Measurements from ENCODE around the gene TMEM69. TPM values are rescaled to one million over a fixed set of nuclear protein-coding genes. Genes with fewer than 3 reads are reported as not detected.

The TMEM69 gene, protein sequence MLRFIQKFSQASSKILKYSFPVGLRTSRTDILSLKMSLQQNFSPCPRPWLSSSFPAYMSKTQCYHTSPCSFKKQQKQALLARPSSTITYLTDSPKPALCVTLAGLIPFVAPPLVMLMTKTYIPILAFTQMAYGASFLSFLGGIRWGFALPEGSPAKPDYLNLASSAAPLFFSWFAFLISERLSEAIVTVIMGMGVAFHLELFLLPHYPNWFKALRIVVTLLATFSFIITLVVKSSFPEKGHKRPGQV
- 10 to 100 TPM in 1 of 2 donors, 1 to 10 TPM in 1; 8.0 to 12.1 TPM for total RNA-seq
- 10 to 100 TPM; 12.0 to 13.0 TPM for polyA plus RNA-seq

DNA sequence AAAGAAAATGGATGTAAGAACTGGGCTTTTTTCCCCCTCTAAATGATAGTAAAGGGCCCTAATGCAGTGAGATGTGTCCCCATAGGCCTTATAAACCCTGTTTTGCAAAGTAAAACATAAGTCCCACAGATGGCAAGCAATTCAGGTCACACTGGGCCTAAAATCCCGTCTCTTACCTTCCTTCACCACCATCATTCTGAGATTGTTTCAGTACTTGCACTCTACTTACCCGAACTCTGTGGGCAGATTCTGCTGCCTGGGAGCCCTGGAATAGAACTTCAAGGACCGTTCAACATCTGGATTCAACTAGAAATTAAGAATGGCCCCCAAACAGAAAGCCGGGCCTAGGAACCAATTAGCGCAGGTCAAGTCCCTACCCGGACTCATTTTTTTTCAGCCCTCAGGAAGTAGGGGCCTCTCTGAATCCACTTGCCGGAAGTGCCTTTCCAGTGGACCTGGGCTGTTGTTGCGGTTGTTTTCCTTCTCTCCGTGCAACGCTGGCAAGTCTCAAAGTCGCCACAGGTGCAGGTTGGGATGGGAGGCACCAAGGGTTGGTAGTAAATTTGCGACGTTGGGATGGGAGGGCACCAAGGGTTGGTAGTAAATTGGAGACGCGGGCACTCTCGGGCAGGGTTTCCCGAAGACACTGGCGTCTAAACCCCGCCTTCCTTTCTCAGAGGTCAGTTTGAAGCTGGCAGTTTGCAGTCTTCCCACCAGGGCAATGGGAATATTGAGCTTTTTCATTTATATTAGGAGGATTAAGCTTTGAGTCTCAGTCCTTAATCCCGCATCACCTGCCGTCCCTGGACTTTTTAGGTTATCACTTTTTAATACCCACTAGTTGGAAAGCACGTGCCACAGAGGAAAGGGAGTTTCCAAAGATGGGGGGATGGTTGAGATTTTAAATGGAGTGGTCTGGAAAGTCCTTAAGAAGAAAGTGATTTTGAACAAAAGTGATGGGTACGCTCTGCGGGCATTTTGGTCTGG is at the start of gene TMEM69:
Gene TMEM69 (plus strand): TSS at position 428 of the 987 bp plus-strand sequence. CDS start 2,888 bp downstream, outside the sequence.
- H3K27me3 ChIP-seq (ENCODE audit: control insufficient read depth in 4 of 4, insufficient read depth in 4 of 4, low read length in 3 of 4) = no peaks in the 10 kb centered on the region
- peaks cover 0 to 13% (median under 1%) of the 10 kb centered on the region in 4 donors for H3K36me3 ChIP-seq (ENCODE audit: control insufficient read depth in 4 of 4, insufficient read depth in 3 of 4, low read depth in 1 of 4, low read length in 3 of 4)
- 1% methylated on average over 24 of the region's 24 CpGs for WGBS
- H3K9me3 ChIP-seq (ENCODE audit: control insufficient read depth in 4 of 4, low read length in 3 of 4) = no peaks in the 10 kb centered on the region
- peak within 1 kb of the TSS; percentile 96 to 100 for H3K9ac ChIP-seq (ENCODE audit: low read depth in 1 of 2, low read length in 2 of 2)
- H3K4me3 ChIP-seq (ENCODE audit: low read depth in 1 of 3, low read length in 3 of 3) = peak within 1 kb of the TSS; percentile 87 to 92 (median 89)
- H3K4me1 ChIP-seq (ENCODE audit: control insufficient read depth in 4 of 4, insufficient read depth in 4 of 4, low read length in 3 of 4) = peaks cover 6 to 23% (median 15%) of the 10 kb centered on the region in 4 donors
- TF ChIP-seq FOXA1 (IDR thresholded peaks at IDR 0.05) (no peak), RXRA (IDR thresholded peaks at IDR 0.05) (peak; percentile 28 to 31), EGR1 (IDR thresholded peaks at IDR 0.05; ENCODE audit: low read depth in 2 of 2) (peak in 1 of 2 donors; percentile 37), HNF4G (IDR thresholded peaks at IDR 0.05) (no peak), FOXA2 (IDR thresholded peaks at IDR 0.05) (no peak), NR2F2 (IDR thresholded peaks at IDR 0.05) (peak; percentile 16), HNF4A (conservative IDR thresholded peaks at IDR 0.05) (peak in 1 of 2 donors; percentile 11), SP1 (IDR thresholded peaks at IDR 0.05) (peak; percentile 46), GABPA (IDR thresholded peaks at IDR 0.05 in 1 of 2, conservative IDR thresholded peaks at IDR 0.05 in 1 of 2) (peak; percentile 99), TAF1 (conservative IDR thresholded peaks at IDR 0.05) (no peak), ZBTB33 (IDR thresholded peaks at IDR 0.05) (no peak), ATF3 (IDR thresholded peaks at IDR 0.05) (no peak), RAD21 (IDR thresholded peaks at IDR 0.05) (peak; percentile 48 to 53), YY1 (IDR thresholded peaks at IDR 0.05) (peak; percentile 77), CTCF (IDR thresholded peaks at IDR 0.05; ENCODE audit: low read depth, low read length, missing input control) (no peak), JUND (IDR thresholded peaks at IDR 0.05) (no peak)
- TF ChIP-seq, protein P1, sequence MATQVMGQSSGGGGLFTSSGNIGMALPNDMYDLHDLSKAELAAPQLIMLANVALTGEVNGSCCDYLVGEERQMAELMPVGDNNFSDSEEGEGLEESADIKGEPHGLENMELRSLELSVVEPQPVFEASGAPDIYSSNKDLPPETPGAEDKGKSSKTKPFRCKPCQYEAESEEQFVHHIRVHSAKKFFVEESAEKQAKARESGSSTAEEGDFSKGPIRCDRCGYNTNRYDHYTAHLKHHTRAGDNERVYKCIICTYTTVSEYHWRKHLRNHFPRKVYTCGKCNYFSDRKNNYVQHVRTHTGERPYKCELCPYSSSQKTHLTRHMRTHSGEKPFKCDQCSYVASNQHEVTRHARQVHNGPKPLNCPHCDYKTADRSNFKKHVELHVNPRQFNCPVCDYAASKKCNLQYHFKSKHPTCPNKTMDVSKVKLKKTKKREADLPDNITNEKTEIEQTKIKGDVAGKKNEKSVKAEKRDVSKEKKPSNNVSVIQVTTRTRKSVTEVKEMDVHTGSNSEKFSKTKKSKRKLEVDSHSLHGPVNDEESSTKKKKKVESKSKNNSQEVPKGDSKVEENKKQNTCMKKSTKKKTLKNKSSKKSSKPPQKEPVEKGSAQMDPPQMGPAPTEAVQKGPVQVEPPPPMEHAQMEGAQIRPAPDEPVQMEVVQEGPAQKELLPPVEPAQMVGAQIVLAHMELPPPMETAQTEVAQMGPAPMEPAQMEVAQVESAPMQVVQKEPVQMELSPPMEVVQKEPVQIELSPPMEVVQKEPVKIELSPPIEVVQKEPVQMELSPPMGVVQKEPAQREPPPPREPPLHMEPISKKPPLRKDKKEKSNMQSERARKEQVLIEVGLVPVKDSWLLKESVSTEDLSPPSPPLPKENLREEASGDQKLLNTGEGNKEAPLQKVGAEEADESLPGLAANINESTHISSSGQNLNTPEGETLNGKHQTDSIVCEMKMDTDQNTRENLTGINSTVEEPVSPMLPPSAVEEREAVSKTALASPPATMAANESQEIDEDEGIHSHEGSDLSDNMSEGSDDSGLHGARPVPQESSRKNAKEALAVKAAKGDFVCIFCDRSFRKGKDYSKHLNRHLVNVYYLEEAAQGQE (IDR thresholded peaks at IDR 0.05) = no peak
- TF ChIP-seq, protein P2, sequence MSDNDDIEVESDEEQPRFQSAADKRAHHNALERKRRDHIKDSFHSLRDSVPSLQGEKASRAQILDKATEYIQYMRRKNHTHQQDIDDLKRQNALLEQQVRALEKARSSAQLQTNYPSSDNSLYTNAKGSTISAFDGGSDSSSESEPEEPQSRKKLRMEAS (IDR thresholded peaks at IDR 0.05) = peak; percentile 51
- DNase-seq (ENCODE audit: low spot score) = peak; percentile 84
- H3K27ac ChIP-seq (ENCODE audit: low read depth in 1 of 2, low read length in 2 of 2) = peak within 1 kb of the TSS; percentile 98 to 99

All from liver (tissue), 9 donors.